Immature natural killer cell (primary cell): Measurements from ENCODE around the gene FBXL13. TPM values are rescaled to one million over a fixed set of nuclear protein-coding genes. Genes with fewer than 3 reads are reported as not detected.
"Not testable (repeated sequence)": the region's sequence is repeated elsewhere in the genome, so short reads cannot be mapped to it uniquely, and the experiment has no call there.

Experiments
- DNase-seq, 3 donors: peaks; one replicate each; pipeline ENCODE4 v3.0.0; 2022; ENCODE audit warnings: mixed read lengths in 1 of 3
- H3K27ac Mint-ChIP-seq, 6 donors: one replicate each; pipeline ENCODE4 v1.8.0; 2020; ENCODE audit warnings: mixed read lengths in 6 of 6, mild to moderate bottlenecking in 5 of 6, inconsistent platforms in 4 of 6, moderate library complexity in 3 of 6
- H3K27me3 Mint-ChIP-seq, 3 donors: one replicate each; pipeline ENCODE4 v1.8.0; 2020 to 2021; ENCODE audit warnings: low read depth in 3 of 3, mild to moderate bottlenecking in 3 of 3, mixed read lengths in 3 of 3, moderate library complexity in 3 of 3, inconsistent platforms in 1 of 3
- H3K36me3 Mint-ChIP-seq, 3 donors: one replicate each; pipeline ENCODE4 v1.8.0; 2020; ENCODE audit warnings: mixed read lengths in 3 of 3, inconsistent platforms in 2 of 3, mild to moderate bottlenecking in 2 of 3
- H3K4me1 Mint-ChIP-seq, 2 donors: one replicate each; pipeline ENCODE4 v1.8.0; 2020; ENCODE audit warnings: inconsistent platforms in 2 of 2, mild to moderate bottlenecking in 2 of 2, mixed read lengths in 2 of 2, moderate library complexity in 1 of 2
- H3K4me3 Mint-ChIP-seq, 5 donors: one replicate each; pipeline ENCODE4 v1.8.0; 2020; ENCODE audit warnings: mild to moderate bottlenecking in 5 of 5, mixed read lengths in 5 of 5, inconsistent platforms in 3 of 5, moderate library complexity in 3 of 5
- H3K9me3 Mint-ChIP-seq, 6 donors: one replicate each; pipeline ENCODE4 v1.8.0; 2020; ENCODE audit warnings: mild to moderate bottlenecking in 6 of 6, mixed read lengths in 6 of 6, inconsistent platforms in 4 of 6, moderate library complexity in 3 of 6
- polyA plus RNA-seq, 3 donors: library from polyadenylated mRNA; unstranded; fragments of 300-500 nt; fragmentation: Illumina TruSeq; gene quantifications; one replicate each; pipeline ENCODE4 v1.2.3, GENCODE V29; 2021

Gene FBXL13
- polyA plus RNA-seq, 3 donors from 2014 or later: 0.07 TPM; not detected in 2

DNA sequence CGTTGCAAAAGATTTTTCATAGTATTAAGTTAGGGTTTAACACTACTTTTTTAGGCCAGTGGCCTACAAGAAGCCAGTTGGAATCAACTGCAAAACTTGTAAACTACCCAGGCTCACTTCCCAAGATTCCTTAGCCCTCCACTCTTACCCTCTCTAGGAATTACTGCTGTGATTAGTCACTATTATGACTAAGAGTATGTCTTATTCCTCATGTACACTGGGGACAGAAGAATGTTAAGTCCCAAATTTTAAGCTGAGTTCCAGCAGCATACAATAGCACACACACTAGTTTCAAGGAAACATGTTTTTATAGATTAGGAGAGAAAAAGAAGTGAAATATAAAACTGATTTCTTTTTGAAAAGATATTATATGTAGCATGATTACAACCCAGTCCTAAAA, 42.8 kb downstream of the FBXL13 start:
- H3K36me3 Mint-ChIP-seq: no peaks in the 10 kb centered on the region
- H3K4me3 Mint-ChIP-seq: no peak overlapping the region
- peaks cover 0 to 5% (median 0%) of the 10 kb centered on the region in 3 donors for H3K27me3 Mint-ChIP-seq
- H3K4me1 Mint-ChIP-seq: no peaks in the 10 kb centered on the region
- no peak overlapping the region for H3K27ac Mint-ChIP-seq
- no peak for DNase-seq
- no peaks in the 10 kb centered on the region for H3K9me3 Mint-ChIP-seq

DNA sequence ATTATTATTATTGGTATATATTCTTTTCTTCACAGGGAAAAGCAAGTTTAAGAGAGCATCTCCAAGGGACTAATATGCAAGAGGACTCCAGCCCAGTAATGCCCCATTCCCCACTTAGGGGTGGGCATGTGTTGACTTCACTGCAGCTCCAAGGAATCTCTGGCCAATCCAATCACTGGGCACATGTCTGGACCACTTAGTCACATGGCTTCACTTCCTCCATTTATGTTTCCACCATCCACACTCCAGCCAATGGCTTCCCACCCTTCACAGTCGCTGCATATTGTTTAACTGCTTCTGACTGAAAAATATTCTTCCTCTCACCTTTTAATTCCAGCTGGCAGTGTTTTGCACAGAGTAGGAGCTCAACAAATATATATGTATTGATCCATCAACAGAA, 43.6 kb downstream of the FBXL13 start:
- Mint-ChIP-seq H3K4me3 (no peak overlapping the region), H3K4me1 (no peaks in the 10 kb centered on the region), H3K27me3 (peaks cover 0 to 5% (median 0%) of the 10 kb centered on the region in 3 donors), H3K36me3 (no peaks in the 10 kb centered on the region), H3K27ac (no peak overlapping the region), H3K9me3 (no peaks in the 10 kb centered on the region)
- DNase-seq: no peak

DNA sequence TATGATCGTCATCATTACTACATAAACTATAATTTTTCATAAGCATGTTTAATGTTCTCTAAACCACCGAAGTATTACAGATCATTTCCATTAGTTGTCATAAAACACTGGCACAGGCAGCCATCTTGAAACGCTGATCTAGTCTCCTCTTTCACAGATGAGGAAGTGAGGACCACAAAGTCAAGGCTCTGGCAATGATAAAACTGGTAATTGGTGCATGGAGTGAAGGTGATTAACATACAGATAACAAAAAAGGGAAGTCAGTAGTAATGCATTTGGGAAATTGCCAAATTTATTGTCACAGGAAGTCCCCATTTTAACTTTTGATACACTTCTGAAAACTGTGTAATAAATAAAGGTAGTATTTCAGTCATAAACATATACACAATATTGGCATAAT, 49.3 kb downstream of the FBXL13 start:
- Mint-ChIP-seq H3K4me3 (no peak overlapping the region), H3K4me1 (no peaks in the 10 kb centered on the region), H3K9me3 (peaks cover 2 to 13% (median 7%) of the 10 kb centered on the region in 6 donors), H3K36me3 (peaks cover 0 to 3% (median 0%) of the 10 kb centered on the region in 3 donors), H3K27me3 (peaks cover 0 to 4% (median 1%) of the 10 kb centered on the region in 3 donors), H3K27ac (no peak overlapping the region)
- DNase-seq: no peak

DNA sequence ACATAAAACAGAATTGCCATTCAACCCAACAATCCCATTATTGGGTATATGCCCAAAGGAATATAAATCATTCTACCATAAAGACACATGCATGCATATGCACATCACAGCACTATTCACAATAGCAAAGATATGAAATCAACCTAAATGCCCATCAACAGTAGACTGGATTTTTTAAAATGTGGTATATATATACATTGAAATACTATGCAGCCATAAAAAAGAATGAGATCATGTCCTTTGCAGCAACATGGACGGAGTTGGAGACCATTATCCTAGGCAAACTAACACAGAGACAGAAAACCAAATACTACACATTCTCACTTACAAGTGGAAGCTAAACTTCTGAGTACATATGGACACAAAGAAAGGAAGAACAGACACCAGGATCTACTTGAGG, 51.0 kb downstream of the FBXL13 start:
- H3K4me1 Mint-ChIP-seq, DNase-seq, H3K36me3 Mint-ChIP-seq, H3K27ac Mint-ChIP-seq, H3K4me3 Mint-ChIP-seq, H3K27me3 Mint-ChIP-seq: not testable (repeated sequence)
- peaks cover 4 to 16% (median 7%) of the 10 kb centered on the region in 6 donors for H3K9me3 Mint-ChIP-seq

DNA sequence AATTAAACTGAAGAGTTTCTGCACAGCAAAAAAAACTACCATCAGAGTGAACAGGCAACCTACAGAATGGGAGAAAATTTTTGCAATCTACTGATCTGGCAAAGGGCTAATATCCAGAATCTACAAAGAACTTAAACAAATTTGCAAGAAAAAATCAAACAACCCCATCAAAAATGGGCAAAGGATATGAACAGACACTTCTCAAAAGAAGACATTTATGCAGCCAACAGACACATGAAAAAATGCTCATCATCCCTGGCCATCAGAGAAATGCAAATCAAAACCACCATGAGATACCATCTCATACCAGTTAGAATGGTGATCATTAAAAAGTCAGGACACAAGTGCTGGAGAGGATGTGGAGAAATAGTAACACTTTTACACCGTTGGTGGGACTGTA, 53.1 kb downstream of the FBXL13 start:
- not testable (repeated sequence) for H3K36me3 Mint-ChIP-seq, H3K4me3 Mint-ChIP-seq, H3K27ac Mint-ChIP-seq, H3K27me3 Mint-ChIP-seq, H3K4me1 Mint-ChIP-seq, DNase-seq
- H3K9me3 Mint-ChIP-seq: peaks cover 4 to 16% (median 7%) of the 10 kb centered on the region in 6 donors

DNA sequence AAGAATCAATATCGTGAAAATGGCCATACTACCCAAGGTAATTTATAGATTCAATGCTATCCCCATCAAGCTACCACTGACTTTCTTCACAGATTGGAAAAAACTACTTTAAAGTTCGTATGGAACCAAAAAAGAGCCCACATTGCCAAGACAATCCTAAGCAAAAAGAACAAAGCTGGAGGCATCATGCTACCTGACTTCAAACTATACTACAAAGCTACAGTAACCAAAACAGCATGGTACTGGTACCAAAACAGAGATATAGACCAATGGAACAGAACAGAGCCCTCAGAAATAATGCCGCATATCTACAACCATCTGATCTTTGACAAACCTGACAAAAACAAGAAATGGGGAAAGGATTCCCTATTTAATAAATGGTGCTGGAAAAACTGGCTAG, 53.7 kb downstream of the FBXL13 start:
- not testable (repeated sequence) for H3K4me1 Mint-ChIP-seq, H3K36me3 Mint-ChIP-seq, H3K27ac Mint-ChIP-seq, DNase-seq, H3K27me3 Mint-ChIP-seq, H3K4me3 Mint-ChIP-seq
- H3K9me3 Mint-ChIP-seq: peaks cover 4 to 16% (median 8%) of the 10 kb centered on the region in 6 donors

DNA sequence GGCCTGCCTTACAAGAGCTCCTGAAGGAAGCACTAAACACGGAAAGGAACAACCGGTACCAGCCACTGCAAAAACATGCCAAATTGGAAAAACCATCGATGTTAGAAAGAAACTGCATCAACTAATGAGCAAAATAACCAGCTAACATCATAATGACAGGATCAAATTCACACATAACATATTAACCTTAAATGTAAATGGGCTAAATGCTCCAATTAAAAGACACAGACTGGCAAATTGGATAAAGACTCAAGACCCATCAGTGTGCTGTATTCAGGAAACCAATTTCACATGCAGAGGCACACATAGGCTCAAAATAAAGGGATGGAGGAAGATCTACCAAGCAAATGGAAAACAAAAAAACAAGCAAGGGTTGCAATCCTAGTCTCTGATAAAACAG, 56.3 kb downstream of the FBXL13 start:
- H3K4me3 Mint-ChIP-seq, H3K27ac Mint-ChIP-seq, H3K4me1 Mint-ChIP-seq, H3K36me3 Mint-ChIP-seq, H3K27me3 Mint-ChIP-seq, DNase-seq: not testable (repeated sequence)
- peaks cover 4 to 19% (median 10%) of the 10 kb centered on the region in 6 donors for H3K9me3 Mint-ChIP-seq

DNA sequence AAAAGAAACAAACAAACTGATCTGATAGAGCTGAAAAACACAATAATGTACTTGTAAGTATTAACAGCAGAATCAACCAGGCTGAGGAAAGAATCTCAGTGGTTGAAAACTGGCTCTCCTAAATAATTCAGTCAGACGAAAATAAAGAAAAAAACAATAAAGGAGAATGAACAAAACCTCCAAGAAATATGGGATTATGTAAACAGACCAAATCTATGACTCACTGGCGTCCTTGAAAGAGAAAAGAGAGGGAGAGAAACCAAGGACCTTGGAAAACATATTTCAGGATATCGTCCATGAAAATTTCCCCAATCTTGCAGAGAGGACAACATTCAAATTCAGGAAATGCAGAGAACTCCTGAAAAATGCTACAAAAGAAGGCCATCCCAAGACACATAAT, 62.9 kb downstream of the FBXL13 start:
- H3K27me3 Mint-ChIP-seq: peaks cover 0 to 4% (median 0%) of the 10 kb centered on the region in 3 donors
- no peak overlapping the region for H3K27ac Mint-ChIP-seq
- no peak overlapping the region for H3K4me3 Mint-ChIP-seq
- H3K4me1 Mint-ChIP-seq: no peaks in the 10 kb centered on the region
- H3K9me3 Mint-ChIP-seq: peaks cover 0 to 6% (median 2%) of the 10 kb centered on the region in 6 donors
- no peaks in the 10 kb centered on the region for H3K36me3 Mint-ChIP-seq
- no peak for DNase-seq

DNA sequence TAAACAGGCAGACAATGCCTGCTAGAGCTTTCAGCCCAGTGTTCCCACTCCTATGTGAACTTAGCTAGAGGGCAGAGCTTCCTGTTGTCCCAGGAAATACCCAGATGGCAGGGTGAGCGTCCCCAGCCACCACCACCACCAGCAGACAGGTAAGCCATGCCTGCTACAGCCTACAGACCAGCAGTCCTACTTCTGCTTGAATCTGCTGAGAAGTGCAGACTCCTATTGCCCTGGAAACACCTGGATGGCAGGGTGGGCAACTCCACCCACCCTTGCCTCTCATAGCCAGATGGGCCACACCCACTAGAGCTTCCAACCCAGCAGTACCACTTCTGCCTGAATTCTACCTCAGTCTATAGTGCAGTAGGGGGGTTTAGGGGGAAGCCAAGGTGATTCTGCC, 64.4 kb downstream of the FBXL13 start:
- no peaks in the 10 kb centered on the region for H3K4me1 Mint-ChIP-seq
- peaks cover 0 to 4% (median 0%) of the 10 kb centered on the region in 3 donors for H3K27me3 Mint-ChIP-seq
- H3K9me3 Mint-ChIP-seq: peaks cover 0 to 4% (median under 1%) of the 10 kb centered on the region in 6 donors
- peaks cover 0 to under 1% (median 0%) of the 10 kb centered on the region in 3 donors for H3K36me3 Mint-ChIP-seq
- H3K4me3 Mint-ChIP-seq: no peak overlapping the region
- no peak overlapping the region for H3K27ac Mint-ChIP-seq
- no peak for DNase-seq

DNA sequence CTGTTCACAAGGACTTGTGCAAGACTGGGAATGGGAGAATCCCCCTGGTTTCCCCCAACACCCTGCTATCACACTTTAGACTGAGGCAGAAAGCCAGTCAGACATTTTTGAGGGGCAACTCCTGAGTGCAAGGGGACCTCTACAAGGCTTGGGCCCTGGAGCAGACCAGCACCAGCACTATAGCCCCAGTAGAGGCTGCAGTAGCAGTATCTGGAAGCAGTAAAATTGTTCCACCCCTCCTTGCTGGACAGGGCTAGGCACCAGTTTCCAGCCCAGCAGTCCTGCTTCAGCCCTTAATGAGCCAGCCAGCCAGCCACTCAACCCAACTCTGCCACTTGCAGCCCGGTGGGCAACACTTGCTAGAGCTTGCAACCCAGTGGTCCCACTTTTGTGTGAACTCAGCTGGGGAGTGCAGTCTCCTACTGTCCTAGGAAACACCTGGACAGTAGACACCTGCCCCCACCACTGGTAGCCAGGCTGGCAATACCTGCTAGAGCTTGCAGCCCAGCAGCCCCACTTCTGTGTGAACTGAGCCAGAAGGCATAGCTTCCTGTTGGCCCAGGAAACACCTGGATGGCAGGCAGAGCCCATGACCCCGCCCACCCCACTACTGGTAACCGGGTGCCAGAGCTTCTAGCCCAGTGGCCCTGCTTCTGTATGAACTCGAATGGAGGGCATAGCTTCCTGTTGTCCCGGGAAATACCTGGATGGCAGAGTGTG, 65.0 kb downstream of the FBXL13 start:
- DNase-seq: no peak
- Mint-ChIP-seq H3K27ac (no peak overlapping the region), H3K4me3 (no peak overlapping the region)

DNA sequence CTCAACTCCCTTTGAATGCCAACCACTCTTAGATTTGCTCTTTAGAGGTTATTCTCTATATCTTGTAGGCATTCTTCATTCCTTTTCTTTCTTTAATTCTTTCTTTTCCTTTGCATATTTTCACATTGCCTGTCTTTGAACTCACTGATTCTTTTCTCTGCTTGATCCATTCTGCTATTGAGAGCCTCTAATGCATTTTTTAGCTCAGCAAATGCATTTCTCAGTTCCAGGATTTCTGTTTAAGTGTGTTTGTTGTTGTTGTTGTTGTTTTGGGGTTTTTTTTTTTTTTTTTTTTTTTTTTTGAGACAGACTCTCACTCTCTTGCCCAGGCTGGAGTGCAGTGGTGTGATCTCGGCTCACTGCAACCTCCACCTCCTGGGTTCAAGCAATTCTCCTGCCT, 71.6 kb downstream of the FBXL13 start:
- Mint-ChIP-seq H3K36me3 (peaks cover 0 to 9% (median 8%) of the 10 kb centered on the region in 3 donors), H3K27me3 (peaks cover 0 to 2% (median 1%) of the 10 kb centered on the region in 3 donors), H3K4me1 (no peaks in the 10 kb centered on the region), H3K9me3 (peaks cover 14 to 26% (median 21%) of the 10 kb centered on the region in 6 donors), H3K27ac (no peak overlapping the region), H3K4me3 (no peak overlapping the region)
- no peak for DNase-seq

More for the DNA sequence above, 65.0 kb downstream of the FBXL13 start:
- Mint-ChIP-seq H3K9me3 (peaks cover 0 to 2% (median 0%) of the 10 kb centered on the region in 6 donors), H3K4me1 (no peaks in the 10 kb centered on the region), H3K27me3 (peaks cover 0 to 6% (median 1%) of the 10 kb centered on the region in 3 donors), H3K36me3 (peaks cover 0 to 4% (median 0%) of the 10 kb centered on the region in 3 donors)

DNA sequence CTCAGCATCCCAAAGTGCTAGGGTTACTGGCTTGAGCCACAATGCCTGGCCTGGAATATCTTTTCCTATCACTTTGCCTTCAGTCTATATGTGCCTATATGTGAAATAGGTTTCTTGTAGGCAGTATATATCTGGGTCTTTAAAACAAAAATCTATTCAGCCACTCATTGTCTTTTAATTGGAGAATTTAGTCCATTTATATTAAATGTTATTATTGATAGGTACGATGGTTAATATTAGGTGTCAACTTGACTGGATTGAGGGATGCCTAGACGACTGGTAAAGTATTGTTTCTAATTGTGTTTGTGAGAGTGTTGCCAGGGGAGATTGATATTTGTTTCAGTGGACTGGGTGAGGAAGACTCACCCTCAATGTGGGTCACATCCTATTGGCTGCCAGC, 73.4 kb downstream of the FBXL13 start:
- no peak for DNase-seq
- H3K27ac Mint-ChIP-seq: no peak overlapping the region
- H3K4me3 Mint-ChIP-seq: no peak overlapping the region
- H3K4me1 Mint-ChIP-seq: no peaks in the 10 kb centered on the region
- peaks cover 14 to 26% (median 21%) of the 10 kb centered on the region in 6 donors for H3K9me3 Mint-ChIP-seq
- peaks cover 0 to 9% (median 8%) of the 10 kb centered on the region in 3 donors for H3K36me3 Mint-ChIP-seq
- H3K27me3 Mint-ChIP-seq: peaks cover 1 to 2% (median 1%) of the 10 kb centered on the region in 3 donors

DNA sequence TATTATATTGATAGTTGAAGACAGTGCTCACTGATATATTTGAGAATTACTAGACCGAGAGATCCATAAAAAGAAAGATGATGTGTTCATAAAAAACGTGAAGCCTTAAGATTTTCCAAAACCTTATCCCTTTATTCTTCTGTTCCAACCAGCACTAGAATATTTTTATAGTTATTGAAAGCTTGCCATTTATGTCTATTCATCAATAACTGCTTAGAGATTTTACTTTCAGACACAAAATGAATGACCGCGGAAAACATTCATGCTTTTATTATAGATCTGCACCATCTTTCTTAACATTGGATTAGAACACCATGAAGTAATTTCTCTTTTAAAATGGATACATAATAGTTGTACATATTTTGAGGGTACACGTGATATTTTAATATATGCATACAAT, 77.6 kb downstream of the FBXL13 start:
- peaks cover 0 to 15% (median 6%) of the 10 kb centered on the region in 6 donors for H3K9me3 Mint-ChIP-seq
- H3K4me1 Mint-ChIP-seq: no peaks in the 10 kb centered on the region
- DNase-seq: no peak
- H3K36me3 Mint-ChIP-seq: no peaks in the 10 kb centered on the region
- peaks cover 0 to 3% (median 0%) of the 10 kb centered on the region in 3 donors for H3K27me3 Mint-ChIP-seq
- H3K4me3 Mint-ChIP-seq: no peak overlapping the region
- no peak overlapping the region for H3K27ac Mint-ChIP-seq

DNA sequence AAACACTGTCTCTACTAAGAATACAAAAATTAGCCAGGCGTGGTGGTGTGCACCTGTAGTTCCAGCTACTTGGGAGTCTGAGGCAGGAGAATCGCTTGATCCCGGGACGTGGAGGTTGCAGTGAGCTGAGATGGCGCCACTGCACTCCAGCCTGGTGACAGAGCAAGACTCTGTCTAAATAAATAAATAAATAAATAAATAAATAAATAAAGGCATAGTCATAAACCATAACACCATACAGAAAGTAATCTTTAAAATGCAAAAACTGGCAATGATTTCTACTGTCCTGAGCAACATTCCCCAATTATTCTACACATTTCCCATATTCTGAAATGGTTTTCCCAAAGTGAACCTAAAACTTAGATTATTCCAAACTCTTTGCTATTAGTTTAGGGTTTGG, 79.0 kb downstream of the FBXL13 start:
- not testable (repeated sequence) for DNase-seq, H3K4me1 Mint-ChIP-seq, H3K9me3 Mint-ChIP-seq, H3K36me3 Mint-ChIP-seq, H3K27ac Mint-ChIP-seq, H3K4me3 Mint-ChIP-seq, H3K27me3 Mint-ChIP-seq

DNA sequence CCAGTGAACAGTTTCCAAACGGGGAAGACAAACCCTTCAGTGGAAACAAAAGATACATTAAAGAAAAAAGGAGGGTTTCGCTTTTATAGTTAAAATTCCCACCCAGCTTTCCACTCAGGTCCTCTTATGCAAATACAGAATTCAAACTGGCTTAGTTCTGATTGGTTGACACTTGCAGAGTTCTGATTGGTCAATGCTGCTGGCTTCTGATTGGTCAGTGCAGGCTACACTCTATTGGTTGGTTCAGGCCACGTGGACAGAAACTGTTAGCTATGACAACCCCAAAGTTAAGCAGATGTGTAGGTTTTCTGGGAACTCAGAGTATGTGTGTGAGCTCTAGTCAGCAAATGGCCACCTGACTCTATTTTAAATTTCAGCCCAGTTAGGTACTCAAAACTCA, 80.0 kb downstream of the FBXL13 start:
- H3K27ac Mint-ChIP-seq: no peak overlapping the region
- peaks cover 0 to 3% (median 0%) of the 10 kb centered on the region in 3 donors for H3K27me3 Mint-ChIP-seq
- H3K4me1 Mint-ChIP-seq: no peaks in the 10 kb centered on the region
- H3K4me3 Mint-ChIP-seq: no peak overlapping the region
- H3K36me3 Mint-ChIP-seq: no peaks in the 10 kb centered on the region
- no peak for DNase-seq
- H3K9me3 Mint-ChIP-seq: peaks cover 0 to 4% (median 0%) of the 10 kb centered on the region in 6 donors
